Neural progenitor cell (in vitro differentiated cells): ENCODE data around the gene ZAR1.

ENCODE experiments used
- EZH2 ChIP-seq: fragments of 200-600 bp; sonication (generic); IDR thresholded peaks from 2 replicates; pipeline ENCODE4 v1.6.1; 2017; ENCODE audit warnings: antibody characterized with exemption, mild to moderate bottlenecking, moderate library complexity
- TF ChIP-seq, protein P1 (sequence below): fragments of 200-600 bp; sonication (generic); IDR thresholded peaks from 2 replicates; pipeline ENCODE4 v1.5.1; 2017; ENCODE audit warnings: antibody characterized with exemption, mild to moderate bottlenecking

DNA sequence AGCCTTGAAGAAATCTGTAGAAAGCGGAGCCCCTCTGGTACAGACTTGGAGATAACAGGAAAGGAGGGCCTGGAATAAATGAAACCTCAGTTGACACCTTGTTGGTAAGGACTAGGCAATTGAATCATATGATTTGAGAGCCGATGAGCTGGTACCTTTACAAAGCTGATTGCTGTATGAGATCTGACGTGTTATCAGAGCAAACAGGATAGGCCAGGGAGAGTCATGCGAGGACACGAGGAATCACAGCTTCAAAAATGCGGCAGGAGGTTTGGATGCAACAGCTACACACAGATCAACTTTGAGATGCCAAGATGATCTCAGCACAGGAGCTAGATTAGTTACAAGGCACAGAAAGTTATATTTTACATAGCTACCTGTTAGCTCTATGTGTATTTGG lies 14.3 kb upstream of the ZAR1 start:
- TF ChIP-seq, protein P1, sequence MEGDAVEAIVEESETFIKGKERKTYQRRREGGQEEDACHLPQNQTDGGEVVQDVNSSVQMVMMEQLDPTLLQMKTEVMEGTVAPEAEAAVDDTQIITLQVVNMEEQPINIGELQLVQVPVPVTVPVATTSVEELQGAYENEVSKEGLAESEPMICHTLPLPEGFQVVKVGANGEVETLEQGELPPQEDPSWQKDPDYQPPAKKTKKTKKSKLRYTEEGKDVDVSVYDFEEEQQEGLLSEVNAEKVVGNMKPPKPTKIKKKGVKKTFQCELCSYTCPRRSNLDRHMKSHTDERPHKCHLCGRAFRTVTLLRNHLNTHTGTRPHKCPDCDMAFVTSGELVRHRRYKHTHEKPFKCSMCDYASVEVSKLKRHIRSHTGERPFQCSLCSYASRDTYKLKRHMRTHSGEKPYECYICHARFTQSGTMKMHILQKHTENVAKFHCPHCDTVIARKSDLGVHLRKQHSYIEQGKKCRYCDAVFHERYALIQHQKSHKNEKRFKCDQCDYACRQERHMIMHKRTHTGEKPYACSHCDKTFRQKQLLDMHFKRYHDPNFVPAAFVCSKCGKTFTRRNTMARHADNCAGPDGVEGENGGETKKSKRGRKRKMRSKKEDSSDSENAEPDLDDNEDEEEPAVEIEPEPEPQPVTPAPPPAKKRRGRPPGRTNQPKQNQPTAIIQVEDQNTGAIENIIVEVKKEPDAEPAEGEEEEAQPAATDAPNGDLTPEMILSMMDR, result no peak
- no peak for TF ChIP-seq EZH2
